LNCaP clone FGC (cell line): ENCODE results near the gene CACNA1E.

Source experiments
- DNase-seq: peaks from one replicate; pipeline ENCODE4 v3.0.0-alpha.2; 2011; ENCODE audit warnings: low read depth
- H3K4me3 ChIP-seq: 2 replicates; pipeline ENCODE4 v1.5.1; 2011; ENCODE audit warnings: mild to moderate bottlenecking, low read depth, low read length, control low read depth
- CTCF ChIP-seq: IDR thresholded peaks from 2 replicates; pipeline ENCODE4 v1.5.1; 2012; ENCODE audit warnings: mild to moderate bottlenecking; ENCODE audit not compliant: control insufficient read depth, insufficient read depth; ENCODE audit errors: extremely low read depth

Gene CACNA1E

GRCh38 chr1:181501612-181502011 lies 18.3 kb downstream of the CACNA1E start:
- no peak for TF ChIP-seq CTCF
- H3K4me3 ChIP-seq: no peak overlapping the region
- DNase-seq: no peak

- DNase-seq: no peak
- no peak for TF ChIP-seq CTCF
These were observed 20.0 kb downstream of the CACNA1E start for GRCh38 chr1:181503171-181503810.

GRCh38 chr1:181504399-181504842 lies 21.1 kb downstream of the CACNA1E start:
- DNase-seq: no peak
- TF ChIP-seq CTCF: 0 out of 2 replicates have a peak, but pooled peaks have one; percentile 26
- H3K4me3 ChIP-seq: no peak overlapping the region

More at GRCh38 chr1:181503171-181503810, 20.0 kb downstream of the CACNA1E start:
- H3K4me3 ChIP-seq: no peak overlapping the region

GRCh38 chr1:181506563-181507353 lies 23.4 kb downstream of the CACNA1E start:
- H3K4me3 ChIP-seq: no peak overlapping the region
- no peak for DNase-seq
- no peak for TF ChIP-seq CTCF

- H3K4me3 ChIP-seq: no peak overlapping the region
- no peak for TF ChIP-seq CTCF
- no peak for DNase-seq
These were observed 25.3 kb downstream of the CACNA1E start for GRCh38 chr1:181508486-181509165.

GRCh38 chr1:181513786-181514297 lies 30.5 kb downstream of the CACNA1E start:
- no peak overlapping the region for H3K4me3 ChIP-seq
- no peak for TF ChIP-seq CTCF
- no peak for DNase-seq
